GM19023 (cell line): ENCODE results near the gene NTMT1.
A peak's percentile ranks its signal among the peaks of the same experiment; 100 is the strongest.

Experiments
- ATAC-seq: cut with Tn5 transposase; IDR thresholded peaks from one replicate; pipeline ENCODE4 v1.9.1; 2021; ENCODE audit warnings: mild to moderate bottlenecking, moderate library complexity; ENCODE audit not compliant: unreplicated experiment

NTMT1 gene

DNA sequence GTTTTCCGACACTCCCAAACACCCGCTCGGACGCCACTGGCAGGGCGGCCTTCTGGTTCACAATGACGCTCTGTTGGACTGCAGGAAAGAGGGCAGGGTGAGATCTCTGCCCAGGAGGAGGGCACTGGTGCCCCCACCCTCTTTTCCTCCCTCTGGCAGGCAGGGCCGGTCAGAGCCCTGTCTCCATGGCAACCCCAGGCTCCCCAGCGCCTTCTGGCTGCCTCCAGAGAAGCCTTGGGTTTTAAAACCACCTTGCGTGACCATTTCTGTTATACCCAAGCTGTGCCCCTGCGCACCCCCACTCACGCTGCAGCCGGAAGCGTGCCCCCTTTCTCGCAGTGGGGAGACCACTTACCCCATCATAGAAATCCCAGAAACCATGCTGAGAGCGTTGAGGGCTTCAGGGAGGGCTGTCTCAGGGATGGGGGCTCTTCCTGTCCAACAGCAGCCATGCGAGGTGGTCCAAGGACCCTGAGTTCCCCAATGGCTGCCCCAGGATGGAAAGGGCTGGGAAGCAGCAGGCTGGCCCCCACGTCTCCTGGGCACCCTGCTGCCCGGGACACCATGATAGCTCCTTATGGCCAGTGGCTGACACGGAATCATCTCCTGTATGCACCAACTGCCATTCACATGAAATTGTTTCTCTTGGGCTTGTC is 12.3 kb upstream of the NTMT1 start:
- no peak for ATAC-seq

GRCh38 chr9:129614932-129615331 is 11.0 kb upstream of the NTMT1 start:
- no peak for ATAC-seq

- no peak for ATAC-seq
Measured at GRCh38 chr9:129615407-129616285, 10.3 kb upstream of the NTMT1 start.

DNA sequence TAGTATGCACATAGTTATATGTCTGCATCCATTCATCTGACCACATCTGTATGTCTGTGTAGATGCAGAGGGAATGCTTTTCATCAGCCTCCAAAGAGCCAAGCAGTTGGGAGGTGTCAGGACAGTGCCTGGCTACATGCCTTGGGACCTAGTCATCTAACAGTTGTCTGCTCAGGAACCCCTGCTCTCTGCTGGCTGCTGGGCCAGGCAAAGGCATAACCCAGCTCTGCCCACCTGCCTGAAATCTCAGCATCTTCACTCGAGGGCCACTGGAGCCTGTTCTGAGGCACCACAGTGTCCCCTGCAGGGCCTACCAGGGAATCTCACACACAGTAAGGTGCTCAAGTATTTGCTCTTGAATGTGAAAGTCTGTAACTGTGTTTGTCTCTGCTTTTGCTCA is 8.8 kb upstream of the NTMT1 start:
- ATAC-seq = no peak

- ATAC-seq = no peak
Measured at GRCh38 chr9:129619787-129620668, 5.9 kb upstream of the NTMT1 start.

DNA sequence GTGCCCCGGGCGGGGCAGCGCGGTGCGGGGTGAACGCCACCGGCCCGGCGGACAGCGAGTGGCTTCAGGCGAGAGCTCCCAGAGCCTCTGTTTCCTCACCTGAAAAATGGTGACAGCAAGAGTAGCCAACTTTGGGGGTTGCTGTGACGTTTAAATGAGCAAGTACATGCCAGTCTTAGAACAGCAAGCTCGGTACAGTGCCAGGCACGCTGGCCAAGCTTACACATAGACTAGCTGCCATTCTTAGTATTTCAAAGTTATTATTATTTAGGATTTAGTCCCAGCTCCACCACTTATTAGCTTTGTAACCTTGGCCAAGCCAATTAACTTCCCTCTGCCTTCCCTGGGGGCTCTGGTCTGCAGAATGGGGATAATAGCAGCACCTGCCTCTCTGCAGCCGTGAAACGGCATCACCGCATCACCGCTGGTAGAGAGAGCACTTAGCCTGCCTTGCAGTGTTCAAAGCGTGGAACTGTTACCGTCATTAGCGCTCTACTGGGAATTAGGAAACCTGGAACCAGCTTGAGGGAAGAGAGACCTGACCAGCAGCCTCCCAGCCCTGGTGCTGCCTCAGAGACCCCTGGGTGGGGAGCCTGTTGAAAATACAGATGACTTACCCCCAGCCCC is 5.2 kb upstream of the NTMT1 start, which contains the start of gene C9orf50:
TSS of gene C9orf50 (minus strand) at position 433 of the 627 bp plus-strand sequence. CDS start 527 bp downstream, outside the sequence.
- ATAC-seq = no peak

- ATAC-seq = no peak
Measured at GRCh38 chr9:129623331-129623730, 2.6 kb upstream of the NTMT1 start.

DNA sequence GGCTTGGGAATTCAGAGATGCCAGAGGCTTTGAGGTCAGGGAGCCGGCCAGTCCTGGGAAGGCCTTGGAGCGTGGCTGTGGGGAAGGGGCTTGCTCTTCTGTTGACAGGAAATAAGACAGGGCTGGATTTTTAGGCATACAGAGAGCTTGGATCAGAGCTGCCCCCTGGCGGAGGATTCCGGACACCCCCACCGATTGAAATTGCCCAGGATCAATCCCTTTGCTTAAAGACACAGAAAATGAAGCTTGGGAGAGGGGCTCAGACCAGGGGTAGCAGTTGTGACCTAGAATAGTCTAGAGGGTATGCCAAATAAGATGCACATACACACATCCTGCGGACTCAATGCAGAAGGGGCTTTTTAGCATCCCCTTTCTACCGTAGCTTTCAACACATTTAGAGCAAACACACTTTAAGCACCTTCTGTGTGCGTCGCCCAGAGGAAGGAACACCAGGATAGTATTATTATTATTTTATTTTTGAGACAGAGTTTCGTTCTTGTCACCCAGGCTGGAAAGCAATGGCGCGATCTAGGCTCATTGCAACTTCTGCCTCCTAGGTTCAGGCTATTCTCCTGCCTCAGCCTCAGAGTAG is 1.7 kb upstream of the NTMT1 start:
- no peak for ATAC-seq

DNA sequence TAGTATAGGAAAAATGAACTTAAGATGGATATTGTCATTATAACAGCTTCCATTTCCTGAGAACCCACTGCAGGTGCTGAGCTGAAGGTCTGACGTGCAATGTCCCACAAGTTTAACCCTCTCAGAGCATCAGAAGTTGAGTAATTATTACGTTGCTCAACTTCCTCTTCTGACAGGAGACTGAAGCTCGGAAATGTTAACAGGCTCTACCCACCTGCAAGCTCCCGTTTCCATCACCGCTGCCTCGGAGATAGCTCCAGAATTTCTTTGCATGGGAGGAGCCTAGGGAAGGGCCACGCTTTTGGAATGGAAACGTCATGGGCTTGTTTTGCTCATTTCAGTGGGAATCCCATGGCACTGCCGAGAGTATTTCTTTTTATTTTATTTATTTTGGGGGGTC is 1.0 kb upstream of the NTMT1 start:
- no peak for ATAC-seq

DNA sequence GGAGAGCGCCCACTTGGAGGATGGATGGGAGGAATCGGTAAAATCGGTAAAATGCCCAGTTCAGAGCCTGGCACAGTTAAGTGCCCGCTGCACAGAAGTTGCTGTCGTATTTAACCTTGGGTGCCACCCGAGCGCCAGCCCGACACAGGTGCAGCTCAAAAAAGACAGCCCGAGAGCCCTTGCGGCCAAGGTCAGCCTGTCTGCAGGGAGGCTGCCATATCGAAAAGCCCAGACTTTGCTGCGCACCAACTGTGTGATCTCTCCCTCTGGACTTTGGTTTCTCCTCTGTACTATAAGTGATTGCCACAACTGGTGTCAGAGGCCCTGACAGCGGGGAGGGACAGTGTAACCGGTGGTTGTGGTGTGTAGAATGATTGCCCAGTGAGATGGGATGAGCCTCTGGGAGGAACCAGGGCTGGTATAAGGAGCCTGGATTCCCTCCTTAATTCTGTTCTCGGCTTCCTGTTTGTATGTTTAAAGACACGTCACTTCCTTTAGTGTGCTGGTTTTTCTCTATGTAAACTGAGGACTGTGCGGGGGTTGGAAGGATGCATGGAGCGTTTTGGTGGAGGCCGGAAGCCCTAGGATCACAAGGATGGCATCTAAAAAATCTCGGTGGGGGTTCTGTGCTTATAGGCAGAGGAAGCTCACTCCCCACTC is 792 bp downstream of the NTMT1 start:
- ATAC-seq = peak; percentile 26

DNA sequence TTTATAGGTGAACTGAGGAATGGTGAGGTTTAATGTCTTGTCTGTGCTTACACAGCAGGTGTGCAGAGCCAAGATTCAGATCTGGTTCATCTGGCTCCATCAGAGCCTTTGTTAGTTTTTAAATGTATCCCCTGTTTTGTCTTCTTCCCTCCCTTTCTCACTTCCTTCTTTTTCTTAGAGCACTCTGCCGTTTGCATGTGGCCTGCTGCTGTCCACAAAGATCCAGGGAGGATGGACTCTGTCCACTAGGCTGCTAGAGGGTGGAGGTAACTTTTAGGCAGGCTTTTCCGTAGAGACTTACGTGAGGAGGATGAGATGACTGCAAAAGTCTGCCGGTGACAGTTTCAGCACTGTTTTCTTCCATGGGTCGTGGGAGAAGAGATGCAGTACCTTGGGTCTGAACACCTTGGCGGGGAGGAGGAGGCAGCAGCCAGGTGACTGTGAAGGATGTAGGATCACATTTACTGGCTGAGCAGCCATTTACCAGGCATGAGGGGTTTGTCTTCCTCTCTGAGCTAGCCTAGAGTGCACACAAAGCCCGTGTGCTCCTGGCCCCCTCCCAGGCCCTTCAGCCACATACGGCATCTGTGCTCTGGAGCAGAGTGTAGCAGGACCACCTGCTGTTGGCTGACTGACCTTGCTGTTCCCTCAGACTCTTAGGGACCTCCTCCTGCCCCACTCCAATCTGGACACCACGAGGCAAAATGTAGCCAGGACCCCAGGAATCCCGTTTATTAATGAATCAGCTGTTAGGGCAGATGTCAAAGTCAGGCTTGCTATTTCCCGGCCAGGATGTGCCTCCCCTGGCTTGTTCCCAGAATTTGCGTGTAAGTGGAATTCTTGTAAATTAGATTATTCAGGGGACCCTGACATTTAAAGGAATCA is 1.8 kb downstream of the NTMT1 start:
- no peak for ATAC-seq

GRCh38 chr9:129628709-129629108 is 2.7 kb downstream of the NTMT1 start:
- ATAC-seq = no peak

DNA sequence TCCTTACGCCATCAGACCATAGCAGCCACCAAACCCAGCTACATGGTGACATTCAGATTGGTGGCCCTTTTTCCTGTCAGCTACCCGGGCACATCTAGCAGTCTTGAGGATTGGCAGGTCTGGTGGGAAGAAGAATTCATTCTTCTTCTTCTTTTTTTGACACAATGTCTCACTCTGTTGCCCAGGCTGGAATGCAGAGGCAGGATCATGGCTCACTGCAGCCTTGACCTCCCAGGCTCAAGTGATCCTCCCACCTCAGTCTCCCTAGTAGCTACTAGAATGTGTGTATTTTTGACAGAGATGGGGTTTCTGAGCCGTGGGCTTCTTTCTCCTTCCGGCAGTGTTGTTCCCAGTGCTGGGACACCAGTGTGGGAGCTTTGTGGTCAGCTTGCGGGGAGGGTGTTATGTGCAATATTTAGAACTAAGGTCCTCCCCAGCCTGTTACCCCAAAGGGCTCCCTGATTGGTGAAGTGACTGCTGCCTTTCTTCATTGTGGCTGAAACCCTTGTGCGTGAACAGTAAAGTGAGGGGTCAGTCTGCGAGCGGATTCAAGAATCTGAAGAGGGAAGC is 3.4 kb downstream of the NTMT1 start:
- ATAC-seq = no peak

DNA sequence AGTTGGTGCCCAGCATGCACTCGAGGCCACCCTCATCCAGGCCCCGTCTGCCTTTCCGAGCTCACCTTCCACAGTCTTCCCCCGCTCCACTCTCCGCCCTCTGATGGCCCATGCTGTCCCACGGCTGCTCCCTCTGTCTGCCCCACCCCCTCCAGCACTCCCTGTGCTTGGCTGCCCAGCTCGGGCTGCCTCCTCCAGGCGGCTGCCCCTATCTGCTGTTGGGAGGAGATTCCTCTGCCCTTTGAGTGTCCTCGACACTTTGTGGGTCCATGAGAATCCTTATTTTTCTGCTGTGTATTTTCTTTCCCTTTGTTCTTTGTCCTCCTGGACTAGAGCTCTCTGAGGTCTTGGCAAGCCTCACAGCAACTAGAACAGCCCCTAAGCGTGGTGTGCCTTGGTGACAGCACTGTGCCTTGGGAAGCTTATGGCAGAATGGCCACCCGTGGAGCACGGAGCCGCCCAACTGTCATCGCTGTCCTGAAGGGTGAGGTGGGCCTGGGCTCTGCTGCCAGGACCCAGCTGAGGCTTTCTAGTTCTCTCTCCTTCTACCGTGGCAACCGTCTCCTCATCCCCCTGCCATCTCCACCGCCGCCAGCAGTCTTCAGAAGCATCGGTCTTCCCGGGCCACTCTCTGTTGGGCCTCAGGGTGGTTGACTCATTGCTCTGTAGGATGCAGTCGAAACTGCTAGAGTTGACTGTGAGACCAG is 5.2 kb downstream of the NTMT1 start:
- ATAC-seq = no peak

DNA sequence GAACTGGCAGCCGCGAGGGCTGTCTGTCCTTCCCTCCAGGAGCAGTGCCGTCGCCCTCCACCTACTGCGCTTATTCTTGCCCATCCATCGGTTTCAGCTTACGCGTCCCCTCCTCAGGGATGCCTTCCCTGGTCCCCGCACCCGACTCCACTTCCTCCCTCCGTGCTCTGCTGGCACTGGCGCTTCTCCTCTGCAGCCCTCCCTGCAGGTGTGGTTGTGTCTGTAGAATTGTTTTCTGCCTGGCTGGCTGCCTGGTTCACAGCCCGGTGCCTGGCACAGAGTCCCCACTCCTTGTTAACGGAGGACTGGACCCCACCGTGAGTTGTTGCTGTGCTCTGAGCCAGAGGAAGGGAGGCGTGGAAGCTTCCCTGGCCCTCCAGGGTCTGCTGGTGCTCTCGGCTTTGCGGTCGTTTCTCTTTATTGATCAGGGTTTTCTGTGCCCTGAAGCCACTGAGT is 5.7 kb downstream of the NTMT1 start:
- no peak for ATAC-seq

GRCh38 chr9:129632460-129632859 is 6.5 kb downstream of the NTMT1 start:
- no peak for ATAC-seq

- no peak for ATAC-seq
Measured at GRCh38 chr9:129633207-129633606, 7.2 kb downstream of the NTMT1 start.

GRCh38 chr9:129633848-129634247 is 7.9 kb downstream of the NTMT1 start:
- no peak for ATAC-seq
